PC-9 (cell line): ENCODE measurements around the gene BMP2K. TPM values are rescaled to one million over a fixed set of nuclear protein-coding genes. Genes with fewer than 3 reads are reported as not detected.

ENCODE experiments used
- BruUV-seq: library from RNA; stranded (reverse); fragments of 400-500 nt; replicated peaks from 2 replicates; lab custom pipeline; 2021; lab: Mats Ljungman, UMichigan
- CTCF ChIA-PET: fragments of 300-600 bp; sonication (Branson Sonifier 250); formaldehyde crosslinking; loops from one replicate; lab custom pipeline; 2022; ENCODE audit warnings: antibody characterized with exemption; lab: Charles Lee
- POLR2A ChIA-PET: fragments of 300-600 bp; sonication (Branson Sonifier 250); formaldehyde crosslinking; loops from one replicate; lab custom pipeline; 2022; ENCODE audit warnings: antibody characterized with exemption; ENCODE audit not compliant: unreplicated experiment; lab: Charles Lee
- DNase-seq, 2 experiments: peaks; one replicate each; pipeline versions ENCODE4 v3.0.0 to v3.0.0-alpha.2; 2015 to 2022; ENCODE audit warnings: mixed read lengths in 1 of 2
- H2AFZ ChIP-seq: fragments of 200-600 bp; sonication (generic); 2 replicates; pipeline ENCODE4 v1.8.1; 2017; ENCODE audit warnings: antibody characterized with exemption
- H3F3A ChIP-seq: fragments of 200-600 bp; sonication (generic); 2 replicates; pipeline ENCODE4 v1.8.1; 2017; ENCODE audit warnings: antibody characterized with exemption, mild to moderate bottlenecking, low read depth; ENCODE audit not compliant: insufficient read depth
- H3K27ac ChIP-seq: fragments of 200-600 bp; sonication (generic); 2 replicates; pipeline ENCODE4 v1.6.1; 2016; ENCODE audit warnings: mixed run types
- H3K27me3 ChIP-seq: fragments of 200-600 bp; sonication (generic); 2 replicates; pipeline ENCODE4 v1.6.1; 2016; ENCODE audit warnings: low read depth, mixed run types; ENCODE audit not compliant: insufficient read depth
- H3K36me3 ChIP-seq: fragments of 200-600 bp; sonication (generic); 2 replicates; pipeline ENCODE4 v1.6.1; 2016; ENCODE audit warnings: low read depth, mixed run types
- H3K4me1 ChIP-seq: fragments of 200-600 bp; sonication (generic); replicated peaks from 2 replicates; pipeline ENCODE4 v1.6.1; 2016; ENCODE audit warnings: mixed run types; ENCODE audit not compliant: insufficient read depth
- H3K4me2 ChIP-seq: fragments of 200-600 bp; sonication (generic); 2 replicates; pipeline ENCODE4 v1.6.1; 2017; ENCODE audit warnings: mixed run types
- H3K4me3 ChIP-seq: fragments of 200-600 bp; sonication (generic); 2 replicates; pipeline ENCODE4 v1.6.1; 2016; ENCODE audit warnings: mixed run types
- H3K79me2 ChIP-seq: fragments of 200-600 bp; sonication (generic); 2 replicates; pipeline ENCODE4 v1.6.1; 2017; ENCODE audit warnings: low read depth, mixed run types
- H3K9me2 ChIP-seq: fragments of 200-600 bp; sonication (generic); 2 replicates; pipeline ENCODE4 v1.8.1; 2017; ENCODE audit warnings: mild to moderate bottlenecking; ENCODE audit not compliant: insufficient read depth
- H3K9me3 ChIP-seq: fragments of 200-600 bp; sonication (generic); 2 replicates; pipeline ENCODE4 v1.8.1; 2016; ENCODE audit warnings: low read depth; ENCODE audit not compliant: insufficient read depth
- H4K20me1 ChIP-seq: fragments of 200-600 bp; sonication (generic); 2 replicates; pipeline ENCODE4 v1.8.1; 2017; ENCODE audit not compliant: insufficient read depth
- EZH2 ChIP-seq: fragments of 200-600 bp; sonication (generic); IDR thresholded peaks from 2 replicates; pipeline ENCODE4 v1.8.0; 2017; ENCODE audit warnings: antibody characterized with exemption, low read depth
- intact Hi-C: fragments of 100-400 bp; cut with micrococcal nuclease; formaldehyde crosslinking; loops from one replicate; pipeline ENCODE4 v1.10.0; 2022; ENCODE audit not compliant: unreplicated experiment
- total RNA-seq: library from RNA; stranded (reverse); gene quantifications from 2 replicates; pipeline ENCODE4 v1.2.3, GENCODE V29; 2021
- TF ChIP-seq, protein P1 (sequence below): fragments of 200-600 bp; sonication (generic); conservative IDR thresholded peaks from 2 replicates; pipeline ENCODE4 v1.6.1; 2017; ENCODE audit warnings: mixed run types, antibody characterized with exemption, mild to moderate bottlenecking, moderate library complexity

Gene BMP2K
- total RNA-seq, 1 experiment from 2014 or later, result 12.2 TPM

DNA sequence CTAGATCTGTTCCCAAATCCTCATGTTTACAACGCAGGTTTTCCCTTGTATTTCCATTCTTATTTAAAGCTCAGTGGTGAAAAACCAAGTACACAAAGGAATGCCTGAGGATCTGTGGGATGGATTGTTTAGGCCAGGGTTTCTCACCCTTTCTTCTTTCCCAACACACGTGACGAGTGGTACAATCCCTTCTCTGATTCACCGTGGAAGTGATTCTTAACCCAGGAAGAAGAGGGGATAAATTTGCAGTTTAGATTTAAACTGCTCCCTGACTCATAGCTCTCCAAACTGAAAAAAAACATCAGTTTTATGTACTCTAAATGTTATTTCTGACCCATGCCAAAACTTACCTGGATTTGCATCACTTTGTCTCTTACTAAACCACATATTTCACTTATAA lies 146.1 kb downstream of the BMP2K start:
- H3K79me2 ChIP-seq, result no peaks in the 10 kb centered on the region
- POLR2A ChIA-PET, result interaction anchor here (0.6 kb wide), 1 partner anchor 862 kb away, joined by 3 read pairs; no protein-coding TSS in a partner anchor
- no peak overlapping the region for H2AFZ ChIP-seq
- no peaks in the 10 kb centered on the region for H4K20me1 ChIP-seq
- no peaks in the 10 kb centered on the region for H3F3A ChIP-seq
- H3K27ac ChIP-seq, result no peak overlapping the region
- H3K4me1 ChIP-seq, result no peaks in the 10 kb centered on the region
- CTCF ChIA-PET, result no interaction called here
- H3K4me2 ChIP-seq, result no peak overlapping the region
- no peak for TF ChIP-seq EZH2
- TF ChIP-seq, protein P1, sequence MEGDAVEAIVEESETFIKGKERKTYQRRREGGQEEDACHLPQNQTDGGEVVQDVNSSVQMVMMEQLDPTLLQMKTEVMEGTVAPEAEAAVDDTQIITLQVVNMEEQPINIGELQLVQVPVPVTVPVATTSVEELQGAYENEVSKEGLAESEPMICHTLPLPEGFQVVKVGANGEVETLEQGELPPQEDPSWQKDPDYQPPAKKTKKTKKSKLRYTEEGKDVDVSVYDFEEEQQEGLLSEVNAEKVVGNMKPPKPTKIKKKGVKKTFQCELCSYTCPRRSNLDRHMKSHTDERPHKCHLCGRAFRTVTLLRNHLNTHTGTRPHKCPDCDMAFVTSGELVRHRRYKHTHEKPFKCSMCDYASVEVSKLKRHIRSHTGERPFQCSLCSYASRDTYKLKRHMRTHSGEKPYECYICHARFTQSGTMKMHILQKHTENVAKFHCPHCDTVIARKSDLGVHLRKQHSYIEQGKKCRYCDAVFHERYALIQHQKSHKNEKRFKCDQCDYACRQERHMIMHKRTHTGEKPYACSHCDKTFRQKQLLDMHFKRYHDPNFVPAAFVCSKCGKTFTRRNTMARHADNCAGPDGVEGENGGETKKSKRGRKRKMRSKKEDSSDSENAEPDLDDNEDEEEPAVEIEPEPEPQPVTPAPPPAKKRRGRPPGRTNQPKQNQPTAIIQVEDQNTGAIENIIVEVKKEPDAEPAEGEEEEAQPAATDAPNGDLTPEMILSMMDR, result no peak
- H3K27me3 ChIP-seq, result no peaks in the 10 kb centered on the region
- BruUV-seq, result no TSS peak
- H3K4me3 ChIP-seq, result no peak overlapping the region
- intact Hi-C loops, result no loop called here
- no peaks in the 10 kb centered on the region for H3K9me3 ChIP-seq
- no peaks in the 10 kb centered on the region for H3K9me2 ChIP-seq
- DNase-seq, result no peak
- no peaks in the 10 kb centered on the region for H3K36me3 ChIP-seq

GRCh38 chr4:78923464-78924312 lies 147.5 kb downstream of the BMP2K start:
- TF ChIP-seq, protein P1, result no peak
- TF ChIP-seq EZH2, result no peak
- Histone ChIP-seq H3K4me1 (no peaks in the 10 kb centered on the region), H3K27me3 (no peaks in the 10 kb centered on the region), H3K79me2 (no peaks in the 10 kb centered on the region), H3K4me2 (no peak overlapping the region), H4K20me1 (no peaks in the 10 kb centered on the region), H3K27ac (no peak overlapping the region), H3F3A (no peaks in the 10 kb centered on the region), H3K36me3 (no peaks in the 10 kb centered on the region), H3K9me3 (no peaks in the 10 kb centered on the region), H2AFZ (no peak overlapping the region), H3K9me2 (no peaks in the 10 kb centered on the region), H3K4me3 (no peak overlapping the region)
- no TSS peak for BruUV-seq
- CTCF ChIA-PET, result no interaction called here
- POLR2A ChIA-PET, result interaction anchor here (0.7 kb wide), 1 partner anchor 354 kb away, joined by 4 read pairs; no protein-coding TSS in a partner anchor
- DNase-seq, result no peak
- intact Hi-C loops, result no loop called here

DNA sequence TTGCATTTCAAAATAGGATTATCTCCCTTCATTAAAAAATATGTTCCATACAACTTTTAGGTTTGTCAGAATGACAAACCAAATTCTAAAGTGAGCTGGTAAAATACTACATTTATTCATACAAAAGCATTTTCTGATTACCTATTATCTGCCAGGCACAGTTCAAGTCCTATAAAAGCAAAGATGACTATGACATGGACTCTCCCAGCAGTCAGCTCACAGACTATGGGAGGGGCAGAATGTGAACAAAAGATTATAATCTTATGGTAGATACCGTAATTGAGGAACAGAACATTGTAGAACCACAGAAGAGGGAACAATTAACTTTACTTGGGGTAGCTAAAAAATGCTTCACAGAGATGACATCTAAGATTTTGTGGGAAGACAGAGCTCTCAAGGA lies 150.7 kb downstream of the BMP2K start:
- no peak for DNase-seq
- intact Hi-C loops, result no loop called here
- no peak overlapping the region for H3K27ac ChIP-seq
- POLR2A ChIA-PET, result no interaction called here
- H3K9me2 ChIP-seq, result no peaks in the 10 kb centered on the region
- no peak for TF ChIP-seq EZH2
- TF ChIP-seq, protein P1, result no peak
- H3K4me1 ChIP-seq, result no peaks in the 10 kb centered on the region
- H3K36me3 ChIP-seq, result no peaks in the 10 kb centered on the region
- BruUV-seq, result no TSS peak
- no peak overlapping the region for H2AFZ ChIP-seq
- no peaks in the 10 kb centered on the region for H3K27me3 ChIP-seq
- no peaks in the 10 kb centered on the region for H3F3A ChIP-seq
- H3K79me2 ChIP-seq, result no peaks in the 10 kb centered on the region
- no peak overlapping the region for H3K4me2 ChIP-seq
- no peaks in the 10 kb centered on the region for H3K9me3 ChIP-seq
- CTCF ChIA-PET, result no interaction called here
- no peak overlapping the region for H3K4me3 ChIP-seq
- no peaks in the 10 kb centered on the region for H4K20me1 ChIP-seq
